Activated CD8-positive, alpha-beta T cell treated with anti-CD3 and anti-CD28 coated beads, Interleukin-2, amount 10 ng/mL, durations not matched to agents 7 days and 5 days (primary cell): ENCODE results near the gene ETV6. TPM values are rescaled to one million over a fixed set of nuclear protein-coding genes. Genes with fewer than 3 reads are reported as not detected.

Source experiments
- ATAC-seq: fragments of 150-1000 bp; cut with Tn5 transposase; one replicate; pipeline ENCODE4 v1.10.0; 2021; ENCODE audit warnings: moderate library complexity
- CTCF ChIA-PET: fragments of 350-600 bp; sonication (Branson Sonifier 250); formaldehyde crosslinking; loops from one replicate; lab custom pipeline; 2021; ENCODE audit warnings: antibody characterized with exemption; lab: Charles Lee
- POLR2A ChIA-PET: fragments of 350-600 bp; sonication (Branson Sonifier 250); formaldehyde crosslinking; loops from one replicate; lab custom pipeline; 2021; ENCODE audit warnings: antibody characterized with exemption; lab: Charles Lee
- DNase-seq: peaks from one replicate; pipeline ENCODE4 v3.0.0-alpha.2; 2020
- H3K27ac Mint-ChIP-seq: one replicate; pipeline ENCODE4 v1.8.0; 2021; ENCODE audit warnings: mild to moderate bottlenecking, mixed read lengths
- H3K27me3 Mint-ChIP-seq: one replicate; pipeline ENCODE4 v1.8.0; 2021; ENCODE audit warnings: low read depth, mixed read lengths
- H3K36me3 Mint-ChIP-seq: one replicate; pipeline ENCODE4 v1.8.0; 2021; ENCODE audit warnings: low read depth, mixed read lengths
- H3K4me1 Mint-ChIP-seq: one replicate; pipeline ENCODE4 v1.8.0; 2021; ENCODE audit warnings: low read depth, mixed read lengths
- H3K4me3 Mint-ChIP-seq: one replicate; pipeline ENCODE4 v1.8.0; 2021; ENCODE audit warnings: mild to moderate bottlenecking, mixed read lengths
- H3K9me3 Mint-ChIP-seq: one replicate; pipeline ENCODE4 v1.8.0; 2022; ENCODE audit warnings: mixed read lengths; ENCODE audit not compliant: insufficient read depth
- total RNA-seq, 2 experiments: library from RNA; stranded (reverse); gene quantifications; one replicate each; pipeline ENCODE4 v1.2.3, GENCODE V29; 2021

Gene ETV6
- total RNA-seq, 2 experiments from 2014 or later: 22.1 to 26.1 TPM

GRCh38 chr12:11746024-11746771 lies 96.7 kb downstream of the ETV6 start:
- no peak for DNase-seq
- H3K4me3 Mint-ChIP-seq: no peak overlapping the region
- H3K27ac Mint-ChIP-seq: no peak overlapping the region
- H3K9me3 Mint-ChIP-seq: no peaks in the 10 kb centered on the region
- CTCF ChIA-PET: interaction anchor here (0.8 kb wide), 1 partner anchor 19 kb away, joined by 3 read pairs; no protein-coding TSS in a partner anchor
- no peaks in the 10 kb centered on the region for H3K27me3 Mint-ChIP-seq
- POLR2A ChIA-PET: no interaction called here
- peaks cover 8% of the 10 kb centered on the region for H3K4me1 Mint-ChIP-seq
- H3K36me3 Mint-ChIP-seq: peaks cover 3% of the 10 kb centered on the region
- no peak for ATAC-seq

DNA sequence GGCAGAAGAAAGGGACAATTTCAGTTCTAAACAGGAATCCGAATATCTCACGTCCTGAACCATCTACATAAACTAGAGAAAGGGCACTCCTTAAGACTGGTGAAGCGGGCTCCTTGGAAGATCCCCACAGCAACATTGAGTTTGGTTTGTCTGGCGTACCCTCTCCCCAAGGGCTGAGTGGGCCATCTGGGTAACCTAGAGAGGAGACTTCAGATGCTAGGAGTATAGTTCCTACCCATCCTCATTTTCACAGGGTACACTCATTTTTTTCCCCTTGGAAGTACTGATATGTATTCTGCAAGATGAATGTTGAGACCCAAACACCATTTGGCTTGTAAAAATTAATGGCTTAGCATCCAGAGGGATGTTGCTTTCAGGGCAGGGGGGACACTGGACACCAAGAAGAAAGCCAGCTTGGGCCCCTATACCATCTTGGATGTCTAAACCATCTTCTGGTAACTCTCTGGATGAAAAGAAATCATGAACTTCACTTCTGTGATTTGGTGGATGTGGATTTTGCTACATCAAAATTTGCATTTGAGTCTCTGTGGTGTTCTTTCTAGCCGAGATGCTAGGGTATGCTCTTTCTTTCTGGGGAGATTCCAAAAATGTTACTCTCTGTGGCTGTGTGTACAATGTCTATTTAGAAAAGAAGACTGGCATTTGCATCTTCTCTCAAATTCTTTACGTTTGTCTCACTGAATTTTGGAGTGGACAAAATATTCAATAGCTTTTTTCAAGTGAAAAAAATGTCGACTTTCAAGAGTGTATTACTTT lies 97.7 kb downstream of the ETV6 start:
- H3K36me3 Mint-ChIP-seq: peaks cover 4% of the 10 kb centered on the region
- DNase-seq (no peak), ATAC-seq (no peak)
- H3K27ac Mint-ChIP-seq: no peak overlapping the region
- H3K9me3 Mint-ChIP-seq: no peaks in the 10 kb centered on the region
- POLR2A ChIA-PET: no interaction called here
- CTCF ChIA-PET: interaction anchor here (1.0 to 1.7 kb wide), 2 partner anchors 13 to 286 kb away, joined by 3 to 6 read pairs; no protein-coding TSS in a partner anchor
- H3K27me3 Mint-ChIP-seq: no peaks in the 10 kb centered on the region
- H3K4me3 Mint-ChIP-seq: no peak overlapping the region
- peaks cover 8% of the 10 kb centered on the region for H3K4me1 Mint-ChIP-seq

- ATAC-seq (no peak), DNase-seq (no peak)
- no peaks in the 10 kb centered on the region for H3K27me3 Mint-ChIP-seq
- ChIA-PET POLR2A (no interaction called here), CTCF (interaction anchor here (1.0 to 1.7 kb wide), 2 partner anchors 13 to 285 kb away, joined by 3 to 6 read pairs; no protein-coding TSS in a partner anchor)
- no peaks in the 10 kb centered on the region for H3K9me3 Mint-ChIP-seq
- no peak overlapping the region for H3K27ac Mint-ChIP-seq
- peaks cover 6% of the 10 kb centered on the region for H3K36me3 Mint-ChIP-seq
- no peak overlapping the region for H3K4me3 Mint-ChIP-seq
- H3K4me1 Mint-ChIP-seq: peaks cover 8% of the 10 kb centered on the region
Measured at GRCh38 chr12:11747969-11748368, 98.5 kb downstream of the ETV6 start.

- no peak overlapping the region for H3K4me3 Mint-ChIP-seq
- ChIA-PET CTCF (interaction anchor here (1.7 kb wide), 1 partner anchor 284 kb away, joined by 6 read pairs; no protein-coding TSS in a partner anchor), POLR2A (no interaction called here)
- ATAC-seq (no peak), DNase-seq (no peak)
- peaks cover 8% of the 10 kb centered on the region for H3K4me1 Mint-ChIP-seq
- no peaks in the 10 kb centered on the region for H3K9me3 Mint-ChIP-seq
- no peak overlapping the region for H3K27ac Mint-ChIP-seq
- no peaks in the 10 kb centered on the region for H3K27me3 Mint-ChIP-seq
- peaks cover 15% of the 10 kb centered on the region for H3K36me3 Mint-ChIP-seq
Measured at GRCh38 chr12:11748903-11749302, 99.4 kb downstream of the ETV6 start.

DNA sequence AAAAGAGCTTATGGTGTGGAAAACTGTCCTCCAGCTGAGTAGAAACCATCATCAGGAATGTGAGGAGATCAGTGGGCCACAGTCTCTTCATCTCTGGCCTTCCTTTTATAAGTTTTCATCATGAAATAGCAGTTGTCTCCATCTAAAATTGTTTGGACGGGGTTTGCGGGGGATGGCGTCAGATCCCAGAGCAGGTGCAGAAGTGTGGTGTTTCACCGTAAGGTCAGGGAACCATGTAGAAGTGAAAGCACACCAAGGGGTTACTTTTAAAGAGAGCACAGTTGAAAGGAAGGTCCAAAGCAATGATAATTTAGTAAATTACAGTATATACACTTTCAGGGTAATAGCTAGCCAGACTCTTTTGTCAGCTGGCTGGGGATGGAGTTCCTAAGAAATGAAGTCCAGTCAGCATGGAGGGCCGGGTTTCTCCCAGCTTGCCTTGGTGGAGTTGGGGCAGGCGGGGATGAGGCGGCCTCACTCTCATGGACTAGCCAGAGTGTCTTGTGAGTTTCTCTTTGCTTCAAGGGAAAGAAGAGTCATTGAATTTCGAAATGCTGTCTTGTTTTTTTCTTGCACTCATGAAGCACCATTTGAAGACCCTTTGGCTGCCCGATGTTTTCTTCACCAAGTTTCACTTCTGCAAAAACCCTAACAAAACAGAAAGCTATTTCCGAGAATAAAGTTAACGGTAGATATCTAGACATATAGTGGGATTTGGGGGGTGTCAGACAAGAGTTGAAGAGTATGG lies 100.6 kb downstream of the ETV6 start:
- H3K9me3 Mint-ChIP-seq: no peaks in the 10 kb centered on the region
- ATAC-seq: no peak
- no peaks in the 10 kb centered on the region for H3K27me3 Mint-ChIP-seq
- peaks cover 21% of the 10 kb centered on the region for H3K36me3 Mint-ChIP-seq
- DNase-seq: no peak
- ChIA-PET CTCF (interaction anchor here (0.8 to 1.1 kb wide), 2 partner anchors 11 to 283 kb away, joined by 3 to 4 read pairs; no protein-coding TSS in a partner anchor), POLR2A (no interaction called here)
- peak overlapping the region; percentile 31 for H3K27ac Mint-ChIP-seq
- H3K4me1 Mint-ChIP-seq: peaks cover 8% of the 10 kb centered on the region
- no peak overlapping the region for H3K4me3 Mint-ChIP-seq

DNA sequence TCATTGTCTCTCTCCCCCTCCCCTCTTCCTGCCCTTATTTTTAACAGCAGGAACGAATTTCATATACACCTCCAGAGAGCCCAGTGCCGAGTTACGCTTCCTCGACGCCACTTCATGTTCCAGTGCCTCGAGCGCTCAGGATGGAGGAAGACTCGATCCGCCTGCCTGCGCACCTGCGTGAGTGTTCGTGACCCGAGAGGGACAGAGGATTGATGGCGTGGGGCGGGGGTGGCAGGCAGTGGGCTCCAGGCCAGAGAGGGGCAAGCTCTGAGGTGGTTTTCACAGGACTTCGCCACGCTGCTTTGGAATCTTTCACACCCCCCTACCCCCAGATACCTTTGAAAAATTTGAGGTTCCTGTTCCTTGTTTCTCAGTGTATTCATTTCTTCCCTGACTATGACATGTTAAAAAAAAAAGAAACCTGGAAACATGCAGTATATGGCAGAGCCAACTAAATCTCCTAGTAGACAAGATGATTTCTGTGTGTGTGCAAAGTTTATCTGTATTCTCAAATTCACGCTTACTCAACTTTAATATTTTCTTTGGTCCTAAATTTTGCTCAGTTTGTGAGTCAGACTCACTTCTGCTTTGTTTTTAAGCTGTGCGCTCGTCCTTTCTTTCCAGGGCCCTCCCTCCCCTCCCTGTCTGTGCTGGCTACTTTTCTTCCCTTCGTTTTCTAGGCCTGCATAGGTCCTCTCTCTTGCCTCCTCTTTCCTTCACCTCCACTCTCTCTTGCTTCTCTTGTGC lies 103.1 kb downstream of the ETV6 start:
- Mint-ChIP-seq H3K4me1 (peaks cover 8% of the 10 kb centered on the region), H3K27ac (no peak overlapping the region), H3K9me3 (no peaks in the 10 kb centered on the region), H3K36me3 (peaks cover 25% of the 10 kb centered on the region), H3K4me3 (no peak overlapping the region), H3K27me3 (no peaks in the 10 kb centered on the region)
- ChIA-PET CTCF (no interaction called here), POLR2A (no interaction called here)
- ATAC-seq (no peak), DNase-seq (no peak)

DNA sequence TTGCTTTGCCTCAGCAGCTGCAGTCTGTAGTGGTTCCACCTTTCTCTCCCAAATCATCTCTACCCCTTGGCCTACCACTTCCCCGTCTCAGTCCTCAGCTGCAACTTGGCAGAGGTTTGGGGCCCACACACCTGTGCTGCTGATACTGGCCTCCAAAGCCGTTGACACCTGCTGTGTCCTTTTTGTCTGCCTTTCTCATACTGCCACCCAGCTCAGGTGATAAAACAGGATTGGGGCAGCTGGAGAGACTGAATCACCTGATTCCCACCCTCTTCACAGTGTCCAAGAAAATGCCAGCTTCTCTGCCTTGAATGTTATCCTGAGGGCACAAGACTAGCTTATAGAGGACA lies 103.7 kb downstream of the ETV6 start:
- H3K4me1 Mint-ChIP-seq: peaks cover 8% of the 10 kb centered on the region
- H3K4me3 Mint-ChIP-seq: no peak overlapping the region
- ChIA-PET CTCF (no interaction called here), POLR2A (no interaction called here)
- no peak overlapping the region for H3K27ac Mint-ChIP-seq
- DNase-seq: no peak
- no peaks in the 10 kb centered on the region for H3K27me3 Mint-ChIP-seq
- peaks cover 25% of the 10 kb centered on the region for H3K36me3 Mint-ChIP-seq
- ATAC-seq: no peak
- H3K9me3 Mint-ChIP-seq: no peaks in the 10 kb centered on the region

- DNase-seq (no peak), ATAC-seq (no peak)
- no peaks in the 10 kb centered on the region for H3K9me3 Mint-ChIP-seq
- no peaks in the 10 kb centered on the region for H3K27me3 Mint-ChIP-seq
- peaks cover 12% of the 10 kb centered on the region for H3K4me1 Mint-ChIP-seq
- ChIA-PET POLR2A (no interaction called here), CTCF (no interaction called here)
- H3K36me3 Mint-ChIP-seq: peaks cover 25% of the 10 kb centered on the region
- no peak overlapping the region for H3K4me3 Mint-ChIP-seq
- H3K27ac Mint-ChIP-seq: peak overlapping the region; percentile 6
Measured at GRCh38 chr12:11753826-11754225, 104.4 kb downstream of the ETV6 start.

DNA sequence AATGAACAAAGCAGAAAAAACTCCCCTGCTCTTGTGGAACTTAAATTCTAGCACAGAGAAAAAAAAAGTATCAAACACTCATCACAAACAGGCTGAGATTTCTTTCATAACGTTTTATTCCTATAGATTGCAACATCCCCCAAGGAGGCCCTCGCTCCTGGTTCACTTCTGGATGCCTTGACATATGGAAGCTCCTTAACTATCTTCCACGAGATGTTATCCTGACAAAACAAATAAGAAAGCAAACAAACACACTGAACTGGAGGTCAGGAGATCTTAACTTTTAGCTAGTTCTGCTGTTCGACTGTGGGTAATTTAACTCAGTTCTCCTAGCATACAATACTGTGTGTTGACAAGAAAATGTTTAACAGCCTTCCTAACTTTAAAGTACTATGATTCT lies 104.8 kb downstream of the ETV6 start:
- H3K4me1 Mint-ChIP-seq: peaks cover 13% of the 10 kb centered on the region
- H3K4me3 Mint-ChIP-seq: no peak overlapping the region
- peaks cover 25% of the 10 kb centered on the region for H3K36me3 Mint-ChIP-seq
- H3K9me3 Mint-ChIP-seq: no peaks in the 10 kb centered on the region
- H3K27me3 Mint-ChIP-seq: no peaks in the 10 kb centered on the region
- no peak overlapping the region for H3K27ac Mint-ChIP-seq
- no peak for DNase-seq
- ATAC-seq: no peak
- ChIA-PET POLR2A (no interaction called here), CTCF (no interaction called here)

DNA sequence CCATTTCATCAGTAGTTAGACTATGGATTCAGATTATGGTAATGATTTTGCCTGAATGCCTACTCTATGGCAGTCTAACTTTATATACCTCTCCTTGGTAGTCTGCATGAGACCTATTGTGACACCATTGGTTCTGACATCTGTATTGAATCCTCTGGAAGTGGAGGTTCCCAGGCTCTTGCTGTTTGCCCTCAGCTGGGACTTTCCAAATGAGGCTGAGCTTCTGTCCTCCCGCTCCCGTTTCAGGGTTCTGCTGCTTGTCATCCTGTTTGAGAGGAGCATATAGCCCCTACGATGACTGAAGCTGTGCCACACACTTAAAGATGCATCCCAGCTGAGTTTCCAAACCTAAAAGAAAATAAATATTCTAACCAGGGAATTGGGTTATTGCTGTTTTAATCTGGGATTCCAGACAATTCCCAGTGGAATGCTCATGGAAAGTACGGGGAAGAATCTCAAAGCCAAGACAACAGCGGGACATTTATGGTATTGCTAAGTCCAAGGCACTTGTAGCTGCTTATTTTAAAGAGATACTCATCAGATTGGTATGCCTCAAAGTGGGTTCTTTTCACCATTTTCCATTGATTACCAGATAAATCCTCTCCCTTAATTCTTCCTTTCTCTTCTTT lies 105.9 kb downstream of the ETV6 start:
- no peaks in the 10 kb centered on the region for H3K27me3 Mint-ChIP-seq
- no peaks in the 10 kb centered on the region for H3K9me3 Mint-ChIP-seq
- ChIA-PET CTCF (no interaction called here), POLR2A (no interaction called here)
- DNase-seq: no peak
- ATAC-seq: no peak
- H3K4me1 Mint-ChIP-seq: peaks cover 5% of the 10 kb centered on the region
- H3K27ac Mint-ChIP-seq: no peak overlapping the region
- no peak overlapping the region for H3K4me3 Mint-ChIP-seq
- peaks cover 28% of the 10 kb centered on the region for H3K36me3 Mint-ChIP-seq

DNA sequence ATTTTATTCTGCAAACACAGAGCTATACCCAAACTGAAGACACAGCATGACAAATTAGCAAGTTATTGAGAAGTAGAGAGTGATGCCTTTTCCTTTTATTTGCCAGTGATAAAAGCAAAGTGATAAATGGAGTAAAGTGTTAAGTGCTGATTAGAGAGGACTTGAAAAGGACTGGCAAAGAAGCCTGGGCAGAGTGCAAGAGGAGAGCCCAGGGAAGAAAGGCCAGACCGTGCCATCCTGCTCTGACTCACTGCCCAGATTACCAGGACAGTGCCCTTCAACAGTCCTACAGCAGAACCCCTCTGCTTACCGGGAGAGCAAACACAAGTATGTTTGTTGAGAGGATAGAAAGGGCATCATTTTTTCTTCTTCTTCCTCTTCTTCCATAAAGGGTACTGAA lies 106.5 kb downstream of the ETV6 start:
- CTCF ChIA-PET: no interaction called here
- peaks cover 28% of the 10 kb centered on the region for H3K36me3 Mint-ChIP-seq
- ATAC-seq (no peak), DNase-seq (no peak)
- POLR2A ChIA-PET: interaction anchor here (0.6 kb wide), 1 partner anchor 236 kb away, joined by 3 read pairs; no protein-coding TSS in a partner anchor
- H3K4me1 Mint-ChIP-seq: peaks cover 5% of the 10 kb centered on the region
- no peaks in the 10 kb centered on the region for H3K27me3 Mint-ChIP-seq
- H3K9me3 Mint-ChIP-seq: no peaks in the 10 kb centered on the region
- H3K4me3 Mint-ChIP-seq: no peak overlapping the region
- H3K27ac Mint-ChIP-seq: no peak overlapping the region
